Neural cell (in vitro differentiated cells): Measurements from ENCODE around the gene A1BG. TPM values are rescaled to one million over a fixed set of nuclear protein-coding genes. Genes with fewer than 3 reads are reported as not detected.
A peak's percentile ranks its signal among the peaks of the same experiment; 100 is the strongest.

ENCODE experiments used
- H2AFZ ChIP-seq: fragments of 200-600, 300-800 bp; sonication (generic), shearing (Covaris generic); 2 replicates; pipeline ENCODE4 v1.6.0; 2014; ENCODE audit warnings: low read depth, mild to moderate bottlenecking, antibody characterized with exemption, low read length, moderate library complexity
- H3F3A ChIP-seq: fragments of 200-600 bp; shearing (Covaris generic); 2 replicates; pipeline ENCODE4 v1.6.1; 2016; ENCODE audit warnings: mild to moderate bottlenecking, moderate library complexity, mixed read lengths, antibody characterized with exemption, low read length; ENCODE audit not compliant: insufficient read depth, poor library complexity, severe bottlenecking
- H3K27ac ChIP-seq: fragments of 200-600, 300-800 bp; sonication (generic), shearing (Covaris generic); 2 replicates; pipeline ENCODE4 v1.5.1; 2014; ENCODE audit warnings: mild to moderate bottlenecking, low read length, moderate library complexity
- H3K27me3 ChIP-seq: fragments of 300-800, 200-600 bp; sonication (generic), shearing (Covaris generic); 2 replicates; pipeline ENCODE4 v1.6.0; 2014; ENCODE audit warnings: mild to moderate bottlenecking, low read depth, low read length, moderate library complexity; ENCODE audit not compliant: insufficient read depth
- H3K36me3 ChIP-seq: fragments of 300-800, 200-600 bp; sonication (generic), shearing (Covaris generic); 2 replicates; pipeline ENCODE4 v1.5.1; 2014; ENCODE audit warnings: mild to moderate bottlenecking, antibody characterized with exemption, low read length, moderate library complexity; ENCODE audit not compliant: insufficient read depth
- H3K4me2 ChIP-seq: fragments of 300-800, 200-600 bp; sonication (generic), shearing (Covaris generic); 2 replicates; pipeline ENCODE4 v1.6.0; 2014; ENCODE audit warnings: mild to moderate bottlenecking, low read length
- H3K4me3 ChIP-seq: fragments of 300-800, 200-600 bp; sonication (generic), shearing (Covaris generic); 2 replicates; pipeline ENCODE4 v1.5.1; 2014; ENCODE audit warnings: mild to moderate bottlenecking, low read length, moderate library complexity
- H3K79me2 ChIP-seq: fragments of 200-600 bp; shearing (Covaris generic); replicated peaks from 2 replicates; pipeline ENCODE4 v1.6.0; 2014; ENCODE audit warnings: mild to moderate bottlenecking, low read length, moderate library complexity; ENCODE audit not compliant: insufficient read depth
- H3K9ac ChIP-seq: fragments of 300-800, 200-600 bp; sonication (generic), shearing (Covaris generic); 2 replicates; pipeline ENCODE4 v1.6.1; 2016; ENCODE audit warnings: mild to moderate bottlenecking, low read length, mixed read lengths
- H3K9me2 ChIP-seq: fragments of 200-600 bp; shearing (Covaris generic); 2 replicates; pipeline ENCODE4 v1.6.1; 2016; ENCODE audit warnings: mild to moderate bottlenecking, low read length, mixed read lengths; ENCODE audit not compliant: insufficient read depth
- H3K9me3 ChIP-seq: fragments of 200-600, 300-800 bp; sonication (generic), shearing (Covaris generic); 2 replicates; pipeline ENCODE4 v1.6.1; 2016; ENCODE audit warnings: mild to moderate bottlenecking, mixed run types, low read length, moderate library complexity, mixed read lengths
- H4K20me1 ChIP-seq: fragments of 200-600 bp; shearing (Covaris generic); 2 replicates; pipeline ENCODE4 v1.6.1; 2016; ENCODE audit warnings: mild to moderate bottlenecking, mixed run types; ENCODE audit not compliant: insufficient read depth
- EP300 ChIP-seq: fragments of 450-650 bp; conservative IDR thresholded peaks from 2 replicates; pipeline ENCODE4 v1.6.1; 2014; ENCODE audit warnings: antibody characterized with exemption, mild to moderate bottlenecking, moderate library complexity; ENCODE audit not compliant: poor library complexity, severe bottlenecking
- EZH2 ChIP-seq: fragments of 200-600, 300-800 bp; shearing (Covaris generic), sonication (generic); IDR thresholded peaks from 2 replicates; pipeline ENCODE4 v1.6.1; 2014; ENCODE audit warnings: antibody characterized with exemption, low read length, borderline replicate concordance, mild to moderate bottlenecking; ENCODE audit not compliant: insufficient read depth, poor library complexity, severe bottlenecking
- MXI1 ChIP-seq: fragments of 450-650 bp; conservative IDR thresholded peaks from 2 replicates; pipeline ENCODE4 v1.6.1; 2014; ENCODE audit warnings: antibody characterized with exemption, mild to moderate bottlenecking; ENCODE audit not compliant: poor library complexity, severe bottlenecking
- POLR2AphosphoS5 ChIP-seq: IDR thresholded peaks from 2 replicates; pipeline ENCODE4 v1.6.1; 2012
- RAD21 ChIP-seq: fragments of 450-650 bp; conservative IDR thresholded peaks from 2 replicates; pipeline ENCODE4 v1.6.1; 2014; ENCODE audit warnings: antibody characterized with exemption, mild to moderate bottlenecking, moderate library complexity
- SMC3 ChIP-seq: fragments of 450-650 bp; conservative IDR thresholded peaks from 2 replicates; pipeline ENCODE4 v1.6.1; 2014; ENCODE audit warnings: antibody characterized with exemption, mild to moderate bottlenecking, moderate library complexity; ENCODE audit not compliant: poor library complexity
- TAF1 ChIP-seq: IDR thresholded peaks from 2 replicates; pipeline ENCODE4 v1.6.1; 2012; ENCODE audit warnings: low read depth
- polyA plus RNA-seq: library from polyadenylated mRNA; depleted of rRNA; stranded (reverse); fragments of >200 nt; gene quantifications from 2 replicates; pipeline ENCODE4 v1.2.3, GENCODE V29; 2014
- TF ChIP-seq, protein P1 (sequence below): fragments of 450-650 bp; IDR thresholded peaks from 2 replicates; pipeline ENCODE4 v1.5.1; 2014; ENCODE audit warnings: antibody characterized with exemption, mild to moderate bottlenecking, moderate library complexity; ENCODE audit not compliant: poor library complexity, severe bottlenecking
- TF ChIP-seq, protein P2 (sequence below): IDR thresholded peaks from 2 replicates; pipeline ENCODE4 v1.6.1; 2012; ENCODE audit warnings: borderline replicate concordance

Gene A1BG
- polyA plus RNA-seq, 1 donor from 2014 or later: 40.0 TPM

DNA sequence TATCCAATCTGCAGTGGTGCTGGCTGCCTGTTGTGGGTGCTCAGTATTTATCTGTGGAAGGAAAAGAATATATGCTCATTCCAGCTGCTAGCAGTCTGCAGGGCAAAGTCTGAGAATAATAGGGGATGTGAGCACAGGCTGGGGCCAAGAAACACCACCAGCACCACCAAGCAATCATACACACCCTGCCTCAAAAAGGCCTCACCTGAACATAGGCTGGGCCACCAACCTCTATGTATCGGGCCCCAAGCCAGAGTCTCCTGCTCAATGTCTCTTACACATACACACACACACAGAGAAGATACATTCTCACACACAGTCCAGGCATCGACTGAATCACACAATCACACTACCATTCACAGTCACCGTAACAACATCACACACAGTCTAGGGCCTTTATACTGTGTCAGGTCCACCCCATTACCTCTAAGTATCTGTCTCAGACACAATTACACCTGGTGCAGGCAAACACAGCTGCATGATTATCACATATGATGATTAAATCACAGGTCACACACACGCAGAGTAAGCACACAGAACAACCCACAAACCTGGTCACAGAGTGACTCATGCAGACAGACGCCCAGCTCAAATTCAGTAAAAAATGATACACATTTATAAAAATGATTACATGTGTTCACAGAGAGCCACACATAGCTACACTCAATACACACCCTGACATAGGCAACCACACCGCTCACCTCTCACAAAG lies 27.8 kb downstream of the A1BG start:
- Histone ChIP-seq H3K9me3 (no peaks in the 10 kb centered on the region), H3K27ac (peak overlapping the region; percentile 92), H2AFZ (no peak overlapping the region), H3K4me2 (peak overlapping the region; percentile 95), H3K27me3 (no peaks in the 10 kb centered on the region), H3K36me3 (no peaks in the 10 kb centered on the region), H4K20me1 (no peaks in the 10 kb centered on the region), H3K9ac (peak overlapping the region; percentile 91), H3K79me2 (peaks cover 43% of the 10 kb centered on the region), H3F3A (no peaks in the 10 kb centered on the region), H3K4me3 (peak overlapping the region; percentile 77), H3K9me2 (no peaks in the 10 kb centered on the region)
- no peak for TF ChIP-seq EZH2
- TF ChIP-seq, protein P1, sequence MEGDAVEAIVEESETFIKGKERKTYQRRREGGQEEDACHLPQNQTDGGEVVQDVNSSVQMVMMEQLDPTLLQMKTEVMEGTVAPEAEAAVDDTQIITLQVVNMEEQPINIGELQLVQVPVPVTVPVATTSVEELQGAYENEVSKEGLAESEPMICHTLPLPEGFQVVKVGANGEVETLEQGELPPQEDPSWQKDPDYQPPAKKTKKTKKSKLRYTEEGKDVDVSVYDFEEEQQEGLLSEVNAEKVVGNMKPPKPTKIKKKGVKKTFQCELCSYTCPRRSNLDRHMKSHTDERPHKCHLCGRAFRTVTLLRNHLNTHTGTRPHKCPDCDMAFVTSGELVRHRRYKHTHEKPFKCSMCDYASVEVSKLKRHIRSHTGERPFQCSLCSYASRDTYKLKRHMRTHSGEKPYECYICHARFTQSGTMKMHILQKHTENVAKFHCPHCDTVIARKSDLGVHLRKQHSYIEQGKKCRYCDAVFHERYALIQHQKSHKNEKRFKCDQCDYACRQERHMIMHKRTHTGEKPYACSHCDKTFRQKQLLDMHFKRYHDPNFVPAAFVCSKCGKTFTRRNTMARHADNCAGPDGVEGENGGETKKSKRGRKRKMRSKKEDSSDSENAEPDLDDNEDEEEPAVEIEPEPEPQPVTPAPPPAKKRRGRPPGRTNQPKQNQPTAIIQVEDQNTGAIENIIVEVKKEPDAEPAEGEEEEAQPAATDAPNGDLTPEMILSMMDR: no peak
- TF ChIP-seq, protein P2, sequence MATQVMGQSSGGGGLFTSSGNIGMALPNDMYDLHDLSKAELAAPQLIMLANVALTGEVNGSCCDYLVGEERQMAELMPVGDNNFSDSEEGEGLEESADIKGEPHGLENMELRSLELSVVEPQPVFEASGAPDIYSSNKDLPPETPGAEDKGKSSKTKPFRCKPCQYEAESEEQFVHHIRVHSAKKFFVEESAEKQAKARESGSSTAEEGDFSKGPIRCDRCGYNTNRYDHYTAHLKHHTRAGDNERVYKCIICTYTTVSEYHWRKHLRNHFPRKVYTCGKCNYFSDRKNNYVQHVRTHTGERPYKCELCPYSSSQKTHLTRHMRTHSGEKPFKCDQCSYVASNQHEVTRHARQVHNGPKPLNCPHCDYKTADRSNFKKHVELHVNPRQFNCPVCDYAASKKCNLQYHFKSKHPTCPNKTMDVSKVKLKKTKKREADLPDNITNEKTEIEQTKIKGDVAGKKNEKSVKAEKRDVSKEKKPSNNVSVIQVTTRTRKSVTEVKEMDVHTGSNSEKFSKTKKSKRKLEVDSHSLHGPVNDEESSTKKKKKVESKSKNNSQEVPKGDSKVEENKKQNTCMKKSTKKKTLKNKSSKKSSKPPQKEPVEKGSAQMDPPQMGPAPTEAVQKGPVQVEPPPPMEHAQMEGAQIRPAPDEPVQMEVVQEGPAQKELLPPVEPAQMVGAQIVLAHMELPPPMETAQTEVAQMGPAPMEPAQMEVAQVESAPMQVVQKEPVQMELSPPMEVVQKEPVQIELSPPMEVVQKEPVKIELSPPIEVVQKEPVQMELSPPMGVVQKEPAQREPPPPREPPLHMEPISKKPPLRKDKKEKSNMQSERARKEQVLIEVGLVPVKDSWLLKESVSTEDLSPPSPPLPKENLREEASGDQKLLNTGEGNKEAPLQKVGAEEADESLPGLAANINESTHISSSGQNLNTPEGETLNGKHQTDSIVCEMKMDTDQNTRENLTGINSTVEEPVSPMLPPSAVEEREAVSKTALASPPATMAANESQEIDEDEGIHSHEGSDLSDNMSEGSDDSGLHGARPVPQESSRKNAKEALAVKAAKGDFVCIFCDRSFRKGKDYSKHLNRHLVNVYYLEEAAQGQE: no peak
- TF ChIP-seq SMC3: no peak
- TF ChIP-seq EP300: no peak

DNA sequence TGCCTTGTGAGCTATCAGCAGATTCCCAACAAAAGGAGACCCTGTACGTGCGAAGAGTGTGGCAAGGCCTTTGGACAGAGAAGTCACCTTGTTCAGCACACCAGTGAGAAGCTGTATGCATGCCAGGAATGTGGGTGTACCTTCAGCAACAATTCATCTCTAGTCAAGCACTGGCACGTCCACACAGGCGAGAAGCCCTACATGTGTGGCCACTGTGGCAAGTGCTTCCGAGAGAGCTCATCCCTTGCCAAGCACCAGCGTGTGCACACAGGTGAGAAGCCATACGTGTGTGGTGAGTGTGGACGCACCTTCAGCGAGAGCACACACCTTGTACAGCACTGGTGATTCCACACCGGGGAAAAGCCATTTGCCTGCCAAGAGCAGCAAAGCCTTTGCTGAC lies 34.1 kb downstream of the A1BG start:
- no peaks in the 10 kb centered on the region for H3K27me3 ChIP-seq
- H3K79me2 ChIP-seq: peaks cover 13% of the 10 kb centered on the region
- H3K36me3 ChIP-seq: peaks cover 7% of the 10 kb centered on the region
- H3F3A ChIP-seq: no peaks in the 10 kb centered on the region
- H3K27ac ChIP-seq: no peak overlapping the region
- TF ChIP-seq RAD21: no peak
- no peak for TF ChIP-seq EP300
- no peak for TF ChIP-seq MXI1
- TF ChIP-seq, protein P2: no peak
- no peak for TF ChIP-seq POLR2AphosphoS5
- TF ChIP-seq, protein P1: no peak
- no peak for TF ChIP-seq SMC3
- no peak for TF ChIP-seq TAF1
- H3K4me2 ChIP-seq: no peak overlapping the region
- no peaks in the 10 kb centered on the region for H3K9me2 ChIP-seq
- H3K9me3 ChIP-seq: no peaks in the 10 kb centered on the region
- no peak overlapping the region for H3K9ac ChIP-seq
- H2AFZ ChIP-seq: no peak overlapping the region
- no peak overlapping the region for H3K4me3 ChIP-seq
- no peaks in the 10 kb centered on the region for H4K20me1 ChIP-seq
